GM06990 (cell line): ENCODE results near the gene NCK2.

Experiments
- DNase-seq: peaks from one replicate; pipeline ENCODE4 v3.0.0-alpha.2; 2011; ENCODE audit not compliant: insufficient read length; ENCODE audit errors: extremely low read depth
- H3K27me3 ChIP-seq: replicated peaks from 2 replicates; pipeline ENCODE4 v1.6.0; 2011; ENCODE audit warnings: low read length; ENCODE audit not compliant: control insufficient read depth, insufficient read depth
- H3K36me3 ChIP-seq: 2 replicates; pipeline ENCODE4 v1.5.1; 2011; ENCODE audit warnings: low read length; ENCODE audit not compliant: control insufficient read depth, insufficient read depth
- H3K4me3 ChIP-seq: replicated peaks from 2 replicates; pipeline ENCODE4 v1.5.1; 2011; ENCODE audit warnings: low read depth, mild to moderate bottlenecking, control low read depth, low read length
- TF ChIP-seq, protein P1 (sequence below): IDR thresholded peaks from 2 replicates; pipeline ENCODE4 v1.5.1; 2011; ENCODE audit warnings: low read length, control low read depth, mild to moderate bottlenecking, inconsistent platforms; ENCODE audit not compliant: insufficient read depth, poor library complexity, severe bottlenecking

NCK2 gene

DNA sequence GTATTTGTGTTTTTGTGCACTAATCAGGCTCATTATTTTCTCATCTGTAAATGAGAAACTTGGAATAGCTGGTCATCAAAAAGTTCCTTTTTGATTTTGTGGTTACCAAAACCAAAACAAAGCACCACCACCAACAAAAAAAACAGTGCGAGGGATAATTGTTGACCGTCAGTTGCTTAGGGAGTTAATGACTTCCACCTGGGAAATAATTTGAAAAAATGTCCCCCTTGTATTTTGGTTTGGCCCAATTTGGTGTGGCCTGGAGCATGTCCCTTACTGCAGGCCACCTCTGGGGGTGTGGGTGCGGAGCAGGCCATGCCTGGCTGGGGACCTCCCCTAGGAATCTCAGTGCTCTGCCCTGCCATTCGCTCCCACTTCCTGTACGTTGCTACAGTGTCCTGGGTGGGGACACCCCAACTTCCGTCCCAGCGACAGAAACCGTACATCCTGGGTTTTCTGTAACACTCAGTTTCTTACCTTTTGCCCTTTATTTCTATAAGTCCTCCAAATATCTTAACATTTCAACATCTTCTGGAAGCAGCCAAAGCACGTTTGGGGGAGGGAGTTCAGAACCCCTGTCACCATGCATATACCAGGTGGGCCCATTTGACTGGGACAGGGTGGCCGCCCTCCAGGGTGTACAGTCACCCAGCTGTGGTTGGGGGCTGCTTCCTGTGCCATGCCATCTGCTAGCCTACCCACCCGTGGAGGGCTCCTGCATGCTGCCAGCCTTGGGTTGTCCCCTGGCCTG, 31.3 kb downstream of the NCK2 start:
- TF ChIP-seq, protein P1, sequence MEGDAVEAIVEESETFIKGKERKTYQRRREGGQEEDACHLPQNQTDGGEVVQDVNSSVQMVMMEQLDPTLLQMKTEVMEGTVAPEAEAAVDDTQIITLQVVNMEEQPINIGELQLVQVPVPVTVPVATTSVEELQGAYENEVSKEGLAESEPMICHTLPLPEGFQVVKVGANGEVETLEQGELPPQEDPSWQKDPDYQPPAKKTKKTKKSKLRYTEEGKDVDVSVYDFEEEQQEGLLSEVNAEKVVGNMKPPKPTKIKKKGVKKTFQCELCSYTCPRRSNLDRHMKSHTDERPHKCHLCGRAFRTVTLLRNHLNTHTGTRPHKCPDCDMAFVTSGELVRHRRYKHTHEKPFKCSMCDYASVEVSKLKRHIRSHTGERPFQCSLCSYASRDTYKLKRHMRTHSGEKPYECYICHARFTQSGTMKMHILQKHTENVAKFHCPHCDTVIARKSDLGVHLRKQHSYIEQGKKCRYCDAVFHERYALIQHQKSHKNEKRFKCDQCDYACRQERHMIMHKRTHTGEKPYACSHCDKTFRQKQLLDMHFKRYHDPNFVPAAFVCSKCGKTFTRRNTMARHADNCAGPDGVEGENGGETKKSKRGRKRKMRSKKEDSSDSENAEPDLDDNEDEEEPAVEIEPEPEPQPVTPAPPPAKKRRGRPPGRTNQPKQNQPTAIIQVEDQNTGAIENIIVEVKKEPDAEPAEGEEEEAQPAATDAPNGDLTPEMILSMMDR: no peak
- DNase-seq: no peak
- no peak overlapping the region for H3K4me3 ChIP-seq

DNA sequence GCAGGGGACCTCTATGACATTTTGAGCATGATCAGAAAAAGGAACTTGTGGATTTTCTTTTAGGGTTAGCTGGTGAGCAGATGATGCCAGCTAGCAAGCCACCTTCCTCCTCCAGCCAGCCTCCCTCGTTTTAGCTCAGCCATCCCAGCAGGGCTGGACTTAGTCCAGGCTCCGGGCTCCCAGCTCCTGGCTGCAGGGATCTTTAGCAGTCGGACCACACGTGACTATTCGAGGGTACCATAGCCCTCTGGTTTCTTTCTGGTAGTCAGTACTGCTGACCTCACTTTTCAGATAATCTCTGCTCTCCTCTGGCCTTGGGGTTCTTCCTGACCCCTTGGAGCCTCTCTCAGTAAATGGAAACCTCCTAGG, 31.8 kb downstream of the NCK2 start:
- Histone ChIP-seq H3K4me3 (no peak overlapping the region), H3K27me3 (no peaks in the 10 kb centered on the region), H3K36me3 (no peaks in the 10 kb centered on the region; the same call in none of the 2 replicates)
- no peak for DNase-seq
- TF ChIP-seq, protein P1: no peak

More for the DNA sequence above, 31.3 kb downstream of the NCK2 start:
- no peaks in the 10 kb centered on the region for H3K27me3 ChIP-seq
- no peaks in the 10 kb centered on the region; the same call in none of the 2 replicates for H3K36me3 ChIP-seq

DNA sequence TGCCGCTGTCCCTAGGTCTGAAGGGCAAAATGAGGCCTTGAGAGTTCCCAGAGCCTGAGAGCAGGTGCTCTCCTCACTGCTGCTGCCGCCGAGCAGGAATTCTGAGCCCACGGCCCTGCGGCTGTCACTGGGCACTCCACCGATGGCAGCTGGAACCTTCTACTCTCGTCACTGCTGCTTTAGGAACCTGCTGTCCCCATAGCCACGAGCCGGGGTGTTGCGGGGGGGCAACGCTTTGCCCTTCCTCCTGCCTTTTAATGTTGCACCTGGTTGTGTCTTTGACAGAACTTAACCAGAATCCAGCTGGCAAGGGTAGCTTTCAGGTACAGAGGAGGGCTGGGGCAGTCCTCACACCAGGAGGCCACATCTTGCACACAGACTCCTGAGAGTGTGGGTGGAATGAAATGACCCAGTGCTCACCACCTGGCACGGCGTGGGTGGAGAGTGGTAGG, 32.3 kb downstream of the NCK2 start:
- no peak overlapping the region for H3K4me3 ChIP-seq
- H3K36me3 ChIP-seq: no peaks in the 10 kb centered on the region; the same call in none of the 2 replicates
- no peaks in the 10 kb centered on the region for H3K27me3 ChIP-seq
- TF ChIP-seq, protein P1: no peak
- no peak for DNase-seq

DNA sequence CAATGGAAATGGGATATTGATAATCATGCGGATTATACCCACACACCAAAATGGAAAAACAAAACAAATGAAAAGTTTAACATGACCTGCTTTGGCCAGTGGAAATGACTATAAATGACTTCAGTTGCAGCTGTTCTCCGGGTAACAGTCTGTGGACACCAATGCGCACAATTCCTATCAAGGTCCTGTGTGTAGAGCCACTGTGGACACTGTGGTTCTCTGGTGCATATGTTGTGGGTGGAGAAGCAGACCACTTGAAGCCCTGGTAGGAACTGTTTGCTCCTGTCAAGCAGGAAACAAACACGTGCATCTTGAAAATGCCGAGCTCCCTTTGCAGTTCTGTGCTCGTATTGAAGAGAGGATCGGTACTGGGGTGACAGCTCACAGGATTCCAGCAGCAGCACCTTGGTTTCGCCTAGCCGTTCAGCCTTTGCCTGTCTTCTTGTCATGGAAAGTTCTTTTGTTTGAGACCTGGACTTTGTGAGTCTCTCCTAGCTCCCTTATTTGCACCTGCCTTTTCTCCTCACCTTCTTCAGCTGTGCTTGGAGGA, 32.9 kb downstream of the NCK2 start:
- no peak for DNase-seq
- no peaks in the 10 kb centered on the region for H3K27me3 ChIP-seq
- no peak overlapping the region for H3K4me3 ChIP-seq
- TF ChIP-seq, protein P1: no peak
- H3K36me3 ChIP-seq: no peaks in the 10 kb centered on the region; the same call in none of the 2 replicates

DNA sequence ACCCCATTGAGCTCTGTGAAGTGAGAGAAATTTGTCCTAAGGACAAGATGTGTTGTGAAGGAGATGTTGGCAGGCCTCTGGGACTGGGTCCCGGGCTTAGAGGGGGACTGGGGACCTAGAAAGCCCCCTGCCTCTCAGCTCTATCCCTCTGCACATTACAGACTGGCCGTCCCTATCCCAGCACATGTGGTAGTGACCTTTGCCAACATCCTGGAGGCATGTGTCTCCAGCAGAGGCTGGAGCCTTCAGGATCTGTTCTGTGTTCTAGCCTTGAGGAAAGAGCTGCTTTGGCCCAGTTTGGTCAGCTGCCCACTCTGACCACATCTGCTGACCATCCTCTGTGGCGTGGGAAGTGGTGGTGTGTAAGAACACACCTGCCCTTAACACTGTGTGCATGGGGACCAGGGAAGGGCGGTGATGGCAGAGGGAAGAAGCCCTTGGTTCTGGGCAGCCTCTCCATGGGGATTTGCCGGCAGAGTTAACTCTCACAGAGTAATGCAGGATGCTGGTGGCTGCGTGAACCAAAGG, 33.4 kb downstream of the NCK2 start:
- Histone ChIP-seq H3K4me3 (no peak overlapping the region), H3K36me3 (no peaks in the 10 kb centered on the region; the same call in none of the 2 replicates), H3K27me3 (no peaks in the 10 kb centered on the region)
- DNase-seq: no peak
- TF ChIP-seq, protein P1: no peak
